ENCODE results near the gene EDN2. TPM values are rescaled to one million over a fixed set of nuclear protein-coding genes. Genes with fewer than 3 reads are reported as not detected.

The EDN2 gene
- total RNA-seq, 1 experiment from 2014 or later: not detected

- Histone ChIP-seq H3K27me3 (replicated peaks; ENCODE audit: insufficient read depth, low read depth, low read length, poor library complexity) (no peaks in the 10 kb centered on the region), H3K4me1 (ENCODE audit: insufficient read depth, low read length, poor library complexity, severe bottlenecking) (peaks cover 31% of the 10 kb centered on the region), H3K9me3 (ENCODE audit: low read depth, low read length, poor library complexity, severe bottlenecking) (no peaks in the 10 kb centered on the region), H3K36me3 (ENCODE audit: insufficient read depth, low read length, poor library complexity, severe bottlenecking) (no peaks in the 10 kb centered on the region), H3K27ac (ENCODE audit: low read depth, low read length, poor library complexity, severe bottlenecking) (no peak overlapping the region), H3K4me3 (ENCODE audit: low read depth, low read length, poor library complexity, severe bottlenecking) (no peak overlapping the region)
- BruUV-seq (replicated peaks): no TSS peak
- no peak for TF ChIP-seq EZH2 (IDR thresholded peaks at IDR 0.05; ENCODE audit: borderline replicate concordance, low read depth, low read length, poor library complexity, severe bottlenecking)
- TF ChIP-seq, protein P1, sequence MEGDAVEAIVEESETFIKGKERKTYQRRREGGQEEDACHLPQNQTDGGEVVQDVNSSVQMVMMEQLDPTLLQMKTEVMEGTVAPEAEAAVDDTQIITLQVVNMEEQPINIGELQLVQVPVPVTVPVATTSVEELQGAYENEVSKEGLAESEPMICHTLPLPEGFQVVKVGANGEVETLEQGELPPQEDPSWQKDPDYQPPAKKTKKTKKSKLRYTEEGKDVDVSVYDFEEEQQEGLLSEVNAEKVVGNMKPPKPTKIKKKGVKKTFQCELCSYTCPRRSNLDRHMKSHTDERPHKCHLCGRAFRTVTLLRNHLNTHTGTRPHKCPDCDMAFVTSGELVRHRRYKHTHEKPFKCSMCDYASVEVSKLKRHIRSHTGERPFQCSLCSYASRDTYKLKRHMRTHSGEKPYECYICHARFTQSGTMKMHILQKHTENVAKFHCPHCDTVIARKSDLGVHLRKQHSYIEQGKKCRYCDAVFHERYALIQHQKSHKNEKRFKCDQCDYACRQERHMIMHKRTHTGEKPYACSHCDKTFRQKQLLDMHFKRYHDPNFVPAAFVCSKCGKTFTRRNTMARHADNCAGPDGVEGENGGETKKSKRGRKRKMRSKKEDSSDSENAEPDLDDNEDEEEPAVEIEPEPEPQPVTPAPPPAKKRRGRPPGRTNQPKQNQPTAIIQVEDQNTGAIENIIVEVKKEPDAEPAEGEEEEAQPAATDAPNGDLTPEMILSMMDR (conservative IDR thresholded peaks at IDR 0.05; ENCODE audit: low read depth, low read length): no peak
- ChIA-PET POLR2A (ENCODE audit: low non-redundant PET) (no interaction called here), CTCF (no interaction called here)
- DNase-seq (ENCODE audit: low spot score): no peak
- intact Hi-C loops (cut with micrococcal nuclease; ENCODE audit: unreplicated experiment): no loop called here
Measured at GRCh38 chr1:41479000-41479807, 5.3 kb downstream of the EDN2 start.

DNA sequence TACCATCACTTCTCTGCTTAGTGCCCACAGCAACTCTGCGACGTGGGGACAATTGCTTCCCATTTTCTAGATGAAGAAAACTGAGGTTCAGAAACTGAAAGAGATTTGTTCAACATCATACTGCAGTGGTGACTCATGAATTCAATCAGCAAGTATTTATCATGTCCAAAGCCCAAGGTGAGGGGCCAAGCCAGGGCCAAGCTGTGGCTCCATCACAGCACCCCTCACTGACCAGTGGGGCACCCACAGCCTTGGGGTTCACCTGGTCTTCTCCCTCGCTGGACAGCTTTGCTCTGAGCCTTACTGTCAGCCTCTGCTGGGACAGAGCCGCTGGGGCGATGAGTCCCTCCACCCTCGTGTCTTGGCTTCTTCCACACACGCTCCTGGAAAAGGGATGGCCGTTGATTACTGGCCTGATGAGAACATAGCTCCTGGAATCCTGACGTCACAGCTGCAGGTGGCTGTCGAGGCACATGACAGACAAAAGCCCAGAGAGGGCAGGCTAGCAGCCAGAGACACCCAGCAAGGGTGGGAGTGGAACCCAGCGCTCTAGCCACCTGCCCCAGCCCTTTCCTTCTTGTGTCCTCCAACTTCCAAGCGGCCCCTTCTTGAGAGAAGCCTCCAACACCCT lies 6.2 kb downstream of the EDN2 start:
- Histone ChIP-seq H3K27me3 (replicated peaks; ENCODE audit: insufficient read depth, low read depth, low read length, poor library complexity) (no peaks in the 10 kb centered on the region), H3K4me1 (ENCODE audit: insufficient read depth, low read length, poor library complexity, severe bottlenecking) (peaks cover 23% of the 10 kb centered on the region), H3K9me3 (ENCODE audit: low read depth, low read length, poor library complexity, severe bottlenecking) (no peaks in the 10 kb centered on the region), H3K27ac (ENCODE audit: low read depth, low read length, poor library complexity, severe bottlenecking) (no peak overlapping the region), H3K36me3 (ENCODE audit: insufficient read depth, low read length, poor library complexity, severe bottlenecking) (no peaks in the 10 kb centered on the region), H3K4me3 (ENCODE audit: low read depth, low read length, poor library complexity, severe bottlenecking) (no peak overlapping the region)
- ChIA-PET CTCF (no interaction called here), POLR2A (ENCODE audit: low non-redundant PET) (no interaction called here)
- no peak for DNase-seq (ENCODE audit: low spot score)
- no TSS peak for BruUV-seq (replicated peaks)
- intact Hi-C loops (cut with micrococcal nuclease; ENCODE audit: unreplicated experiment): no loop called here
- no peak for TF ChIP-seq EZH2 (IDR thresholded peaks at IDR 0.05; ENCODE audit: borderline replicate concordance, low read depth, low read length, poor library complexity, severe bottlenecking)
- TF ChIP-seq, protein P1 (conservative IDR thresholded peaks at IDR 0.05; ENCODE audit: low read depth, low read length): no peak

DNA sequence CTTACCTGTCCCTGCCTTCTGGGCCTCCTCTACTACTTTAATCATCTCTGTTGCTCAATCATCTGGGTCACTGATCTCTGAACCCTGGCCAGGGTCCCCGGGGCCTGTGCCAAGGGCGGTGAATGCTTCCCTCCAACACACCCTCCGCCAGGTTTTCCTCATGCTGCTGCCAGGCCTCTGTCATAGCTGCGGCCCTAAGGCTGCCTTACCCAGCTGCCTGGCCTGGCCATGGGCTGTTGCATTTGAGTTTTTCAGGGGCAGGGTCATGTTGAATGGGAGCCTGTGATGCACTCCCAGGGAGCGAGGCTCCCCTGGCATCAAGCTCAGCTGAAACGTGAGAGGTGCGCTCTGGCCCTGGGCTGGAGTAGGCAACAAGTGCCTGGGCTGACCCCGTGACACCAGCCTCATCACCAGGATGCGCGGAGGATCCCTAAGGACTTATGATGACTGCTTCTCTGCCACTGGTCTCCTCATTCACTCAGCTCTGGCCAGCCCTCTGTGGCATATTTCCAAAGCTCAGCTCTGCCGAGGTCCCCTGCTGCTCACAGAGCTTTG lies 7.6 kb downstream of the EDN2 start:
- H3K27me3 ChIP-seq (replicated peaks; ENCODE audit: insufficient read depth, low read depth, low read length, poor library complexity): no peaks in the 10 kb centered on the region
- intact Hi-C loops (cut with micrococcal nuclease; ENCODE audit: unreplicated experiment): no loop called here
- no peaks in the 10 kb centered on the region for H3K9me3 ChIP-seq (ENCODE audit: low read depth, low read length, poor library complexity, severe bottlenecking)
- TF ChIP-seq, protein P1 (conservative IDR thresholded peaks at IDR 0.05; ENCODE audit: low read depth, low read length): no peak
- no peak for TF ChIP-seq EZH2 (IDR thresholded peaks at IDR 0.05; ENCODE audit: borderline replicate concordance, low read depth, low read length, poor library complexity, severe bottlenecking)
- no peak overlapping the region for H3K27ac ChIP-seq (ENCODE audit: low read depth, low read length, poor library complexity, severe bottlenecking)
- no peak overlapping the region for H3K4me3 ChIP-seq (ENCODE audit: low read depth, low read length, poor library complexity, severe bottlenecking)
- ChIA-PET POLR2A (ENCODE audit: low non-redundant PET) (no interaction called here), CTCF (interaction anchor here (0.6 kb wide), 1 partner anchor 154 kb away, joined by 3 read pairs; no protein-coding TSS in a partner anchor)
- DNase-seq (ENCODE audit: low spot score): peak; percentile 57
- peaks cover 13% of the 10 kb centered on the region for H3K4me1 ChIP-seq (ENCODE audit: insufficient read depth, low read length, poor library complexity, severe bottlenecking)
- no peaks in the 10 kb centered on the region for H3K36me3 ChIP-seq (ENCODE audit: insufficient read depth, low read length, poor library complexity, severe bottlenecking)
- no TSS peak for BruUV-seq (replicated peaks)
